ENCODE data around the gene FAP. TPM values are rescaled to one million over a fixed set of nuclear protein-coding genes. Genes with fewer than 3 reads are reported as not detected.

The FAP gene
- total and polyA plus RNA-seq, 2 of the 8 experiments (the other 6 are each of a cell fraction or from before 2014, with no cell fraction given) = not detected

GRCh38 chr2:162232027-162232426, 11.2 kb downstream of the FAP start (continued):
- TF ChIP-seq ATF2 (IDR thresholded peaks at IDR 0.05; ENCODE audit: low read length) (no peak), BRCA1 (IDR thresholded peaks at IDR 0.05; ENCODE audit: low read depth, low read length) (no peak)

Measured in H1 (cell line).